Stomach (tissue), 4 donors: ENCODE data around the gene SPATS2.
A peak's percentile ranks its signal among the peaks of the same experiment; 100 is the strongest.

ENCODE experiments used
- CTCF ChIP-seq, 7 experiments: fragments of 450-650 bp in 4 of 7; fragments of 200-600 bp in 3 of 7; sonication (generic) in 3 of 7; IDR thresholded peaks; one replicate each; pipeline ENCODE4 v1.5.1; 2016 to 2019; ENCODE audit warnings: antibody characterized with exemption in 7 of 7, control low read depth in 2 of 7, mild to moderate bottlenecking in 1 of 7
- EP300 ChIP-seq: sonication (generic); formaldehyde crosslinking; IDR thresholded peaks from one replicate; pipeline ENCODE4 v1.6.1; 2017; ENCODE audit warnings: antibody characterized with exemption
- POLR2A ChIP-seq, 4 donors: fragments of 450-650 bp; IDR thresholded peaks; one replicate each; pipeline ENCODE4 v1.6.1; 2016; ENCODE audit warnings: antibody characterized with exemption in 4 of 4, control low read depth in 2 of 4, mild to moderate bottlenecking in 1 of 4, moderate library complexity in 1 of 4

- no peak for TF ChIP-seq POLR2A (IDR thresholded peaks at IDR 0.05)
- peak in 5 of 7 experiments; percentile 12 to 72 (median 30) for TF ChIP-seq CTCF (IDR thresholded peaks at IDR 0.05)
- no peak for TF ChIP-seq EP300
Observed at GRCh38 chr12:49553512-49554088, 186.3 kb downstream of the SPATS2 start.
